ENCODE data around the gene LRATD1. TPM values are rescaled to one million over a fixed set of nuclear protein-coding genes. Genes with fewer than 3 reads are reported as not detected.

The LRATD1 gene
- total RNA-seq, 1 experiment from 2014 or later, result 15.4 TPM

- Mint-ChIP-seq H3K36me3 (ENCODE audit: insufficient read depth, unreplicated experiment) (no peaks in the 10 kb centered on the region), H3K9me3 (ENCODE audit: low read depth, unreplicated experiment) (no peaks in the 10 kb centered on the region), H3K27ac (ENCODE audit: unreplicated experiment) (no peak overlapping the region), H3K27me3 (ENCODE audit: unreplicated experiment) (no peaks in the 10 kb centered on the region), H3K4me1 (ENCODE audit: low read depth, unreplicated experiment) (no peaks in the 10 kb centered on the region), H3K4me3 (ENCODE audit: low read depth, unreplicated experiment) (no peak overlapping the region)
- TF ChIP-seq CTCF (IDR thresholded peaks at IDR 0.05; ENCODE audit: unreplicated experiment), result no peak
- no peak for DNase-seq
- no TSS peak for BruUV-seq (replicated peaks)
- CTCF ChIA-PET, result no interaction called here
- intact Hi-C loops (cut with micrococcal nuclease; ENCODE audit: unreplicated experiment), result no loop called here
Measured at GRCh38 chr2:14601156-14601770, 31.3 kb upstream of the LRATD1 start.

DNA sequence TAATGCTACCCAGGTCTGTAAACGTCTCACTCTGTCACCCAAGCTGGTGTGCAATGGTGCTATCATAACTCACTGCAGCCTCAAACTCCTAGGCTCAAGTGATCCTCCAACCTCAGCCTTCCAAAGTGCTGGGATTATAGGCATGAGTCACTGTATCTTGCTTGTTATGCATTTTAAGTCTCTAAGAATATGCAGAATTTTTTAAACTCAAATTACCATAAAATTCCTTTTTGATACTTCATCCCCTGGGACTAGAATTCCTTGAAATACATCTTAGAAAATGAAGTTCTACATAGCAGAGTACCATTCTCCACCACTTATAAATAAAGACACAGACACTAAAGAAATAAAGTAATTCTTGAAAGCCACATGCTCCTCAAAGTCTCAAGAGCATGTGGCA is 30.2 kb upstream of the LRATD1 start:
- Mint-ChIP-seq H3K27ac (ENCODE audit: unreplicated experiment) (no peak overlapping the region), H3K36me3 (ENCODE audit: insufficient read depth, unreplicated experiment) (no peaks in the 10 kb centered on the region), H3K4me3 (ENCODE audit: low read depth, unreplicated experiment) (no peak overlapping the region), H3K4me1 (ENCODE audit: low read depth, unreplicated experiment) (no peaks in the 10 kb centered on the region), H3K9me3 (ENCODE audit: low read depth, unreplicated experiment) (no peaks in the 10 kb centered on the region), H3K27me3 (ENCODE audit: unreplicated experiment) (no peaks in the 10 kb centered on the region)
- no peak for DNase-seq
- no peak for TF ChIP-seq CTCF (IDR thresholded peaks at IDR 0.05; ENCODE audit: unreplicated experiment)
- intact Hi-C loops (cut with micrococcal nuclease; ENCODE audit: unreplicated experiment), result no loop called here
- CTCF ChIA-PET, result no interaction called here
- no TSS peak for BruUV-seq (replicated peaks)

GRCh38 chr2:14603676-14604075 is 28.8 kb upstream of the LRATD1 start:
- CTCF ChIA-PET, result no interaction called here
- DNase-seq, result no peak
- no peaks in the 10 kb centered on the region for H3K27me3 Mint-ChIP-seq (ENCODE audit: unreplicated experiment)
- no TSS peak for BruUV-seq (replicated peaks)
- H3K36me3 Mint-ChIP-seq (ENCODE audit: insufficient read depth, unreplicated experiment), result no peaks in the 10 kb centered on the region
- no peak overlapping the region for H3K4me3 Mint-ChIP-seq (ENCODE audit: low read depth, unreplicated experiment)
- H3K27ac Mint-ChIP-seq (ENCODE audit: unreplicated experiment), result no peak overlapping the region
- intact Hi-C loops (cut with micrococcal nuclease; ENCODE audit: unreplicated experiment), result no loop called here
- no peaks in the 10 kb centered on the region for H3K4me1 Mint-ChIP-seq (ENCODE audit: low read depth, unreplicated experiment)
- no peak for TF ChIP-seq CTCF (IDR thresholded peaks at IDR 0.05; ENCODE audit: unreplicated experiment)
- peaks cover 2% of the 10 kb centered on the region for H3K9me3 Mint-ChIP-seq (ENCODE audit: low read depth, unreplicated experiment)

- H3K4me1 Mint-ChIP-seq (ENCODE audit: low read depth, unreplicated experiment), result no peaks in the 10 kb centered on the region
- TF ChIP-seq CTCF (IDR thresholded peaks at IDR 0.05; ENCODE audit: unreplicated experiment), result no peak
- no peaks in the 10 kb centered on the region for H3K27me3 Mint-ChIP-seq (ENCODE audit: unreplicated experiment)
- intact Hi-C loops (cut with micrococcal nuclease; ENCODE audit: unreplicated experiment), result no loop called here
- BruUV-seq (replicated peaks), result no TSS peak
- CTCF ChIA-PET, result no interaction called here
- no peak overlapping the region for H3K4me3 Mint-ChIP-seq (ENCODE audit: low read depth, unreplicated experiment)
- H3K9me3 Mint-ChIP-seq (ENCODE audit: low read depth, unreplicated experiment), result peaks cover 2% of the 10 kb centered on the region
- no peaks in the 10 kb centered on the region for H3K36me3 Mint-ChIP-seq (ENCODE audit: insufficient read depth, unreplicated experiment)
- no peak for DNase-seq
- H3K27ac Mint-ChIP-seq (ENCODE audit: unreplicated experiment), result no peak overlapping the region
Measured at GRCh38 chr2:14608245-14608644, 24.3 kb upstream of the LRATD1 start.

All from Calu3 (cell line).